Keratinocyte (primary cell): ENCODE measurements around the gene CDK10.

Source experiments
- EZH2 ChIP-seq: IDR thresholded peaks from one replicate; pipeline ENCODE4 v1.6.1; 2012; ENCODE audit warnings: inconsistent platforms, mild to moderate bottlenecking, low read length, moderate library complexity
- TF ChIP-seq, protein P1 (sequence below), 3 experiments: IDR thresholded peaks in 1 of 3; conservative IDR thresholded peaks in 1 of 3; optimal IDR thresholded peaks in 1 of 3; 2 replicates in 2 of 3; 3 replicates in 1 of 3; pipeline versions ENCODE3 to v1.5.1; 2011; ENCODE audit warnings: low read length in 3 of 3, mild to moderate bottlenecking in 3 of 3, moderate library complexity in 2 of 3, control low read depth in 1 of 3, inconsistent platforms in 1 of 3; ENCODE audit not compliant: insufficient read depth in 2 of 3; ENCODE audit errors: extremely low read depth in 1 of 3

DNA sequence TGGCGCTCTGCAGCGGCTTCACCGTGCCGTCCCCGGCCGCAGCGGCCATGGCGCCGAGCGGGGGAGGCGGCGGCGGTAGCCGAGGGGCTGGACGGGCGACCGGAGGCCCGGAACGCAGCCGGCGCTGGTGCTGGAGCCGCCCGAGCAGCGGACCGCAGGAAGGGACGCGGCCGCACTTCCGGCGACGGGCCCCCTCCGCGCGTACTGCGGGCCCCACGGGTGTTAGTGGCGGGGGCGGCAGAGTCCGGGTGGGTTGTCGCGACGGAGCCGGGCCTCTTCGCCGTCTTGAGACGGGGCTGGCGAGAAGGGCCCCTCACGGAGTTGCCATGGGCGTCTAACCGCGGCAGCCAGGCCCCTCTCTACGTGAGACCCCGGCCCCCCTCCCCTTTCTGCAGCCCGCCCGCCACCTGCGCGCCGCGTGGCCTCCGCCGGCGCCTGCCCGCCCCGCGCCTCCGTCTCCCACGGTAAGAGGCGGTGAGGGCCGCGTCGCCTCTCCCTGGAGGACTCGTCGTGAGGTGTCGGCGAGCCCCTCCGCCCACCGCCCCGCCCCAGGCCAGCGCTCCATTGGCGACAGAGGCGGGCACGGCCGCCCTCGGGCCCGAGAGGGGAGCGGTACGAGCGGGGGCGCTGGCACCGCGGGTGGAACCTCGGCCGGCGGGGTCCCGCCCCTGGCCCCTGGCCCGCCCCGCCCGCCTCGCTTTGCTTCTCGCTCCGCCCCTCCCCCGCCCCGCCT, 34.5 kb downstream of the CDK10 start, which contains the start of the genes VPS9D1 and ZNF276:
- TF ChIP-seq, protein P1, sequence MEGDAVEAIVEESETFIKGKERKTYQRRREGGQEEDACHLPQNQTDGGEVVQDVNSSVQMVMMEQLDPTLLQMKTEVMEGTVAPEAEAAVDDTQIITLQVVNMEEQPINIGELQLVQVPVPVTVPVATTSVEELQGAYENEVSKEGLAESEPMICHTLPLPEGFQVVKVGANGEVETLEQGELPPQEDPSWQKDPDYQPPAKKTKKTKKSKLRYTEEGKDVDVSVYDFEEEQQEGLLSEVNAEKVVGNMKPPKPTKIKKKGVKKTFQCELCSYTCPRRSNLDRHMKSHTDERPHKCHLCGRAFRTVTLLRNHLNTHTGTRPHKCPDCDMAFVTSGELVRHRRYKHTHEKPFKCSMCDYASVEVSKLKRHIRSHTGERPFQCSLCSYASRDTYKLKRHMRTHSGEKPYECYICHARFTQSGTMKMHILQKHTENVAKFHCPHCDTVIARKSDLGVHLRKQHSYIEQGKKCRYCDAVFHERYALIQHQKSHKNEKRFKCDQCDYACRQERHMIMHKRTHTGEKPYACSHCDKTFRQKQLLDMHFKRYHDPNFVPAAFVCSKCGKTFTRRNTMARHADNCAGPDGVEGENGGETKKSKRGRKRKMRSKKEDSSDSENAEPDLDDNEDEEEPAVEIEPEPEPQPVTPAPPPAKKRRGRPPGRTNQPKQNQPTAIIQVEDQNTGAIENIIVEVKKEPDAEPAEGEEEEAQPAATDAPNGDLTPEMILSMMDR (optimal IDR thresholded peaks at IDR 0.05 in 1 of 3, IDR thresholded peaks at IDR 0.05 in 1 of 3, conservative IDR thresholded peaks at IDR 0.05 in 1 of 3; ENCODE audit: extremely low read depth in 1 of 3, insufficient read depth in 2 of 3, low read length in 3 of 3) = no peak
- TF ChIP-seq EZH2 = no peak
